IMR-90 (cell line): ENCODE measurements around the gene KNG1.

Experiments
- BHLHE40 ChIP-seq: fragments of 150-350 bp; IDR thresholded peaks from 2 replicates; pipeline ENCODE4 v1.6.1; 2016; ENCODE audit warnings: mild to moderate bottlenecking, low read depth, low read length
- CTCF ChIP-seq: conservative IDR thresholded peaks from 2 replicates; pipeline ENCODE4 v1.5.1; 2012; ENCODE audit warnings: mild to moderate bottlenecking, low read depth, low read length, improper control_type of control experiment
- ELK1 ChIP-seq: fragments of 150-350 bp; IDR thresholded peaks from 2 replicates; pipeline ENCODE4 v1.6.1; 2016; ENCODE audit warnings: low read depth, mild to moderate bottlenecking, low read length, moderate library complexity, borderline replicate concordance
- POLR2A ChIP-seq: IDR thresholded peaks from 2 replicates; pipeline ENCODE4 v1.6.1; 2012; ENCODE audit warnings: mild to moderate bottlenecking, low read depth, low read length

- TF ChIP-seq POLR2A = no peak
- TF ChIP-seq CTCF = no peak
- no peak for TF ChIP-seq ELK1
- TF ChIP-seq BHLHE40 = no peak
Measured at GRCh38 chr3:186700267-186700666, 16.9 kb upstream of the KNG1 start.
